Suppressor macrophage (primary cell): ENCODE results near the gene USP22.
"Not testable (repeated sequence)": the region's sequence is repeated elsewhere in the genome, so short reads cannot be mapped to it uniquely, and the experiment has no call there.

Experiments
- DNase-seq, 4 experiments: peaks; one replicate each; pipeline ENCODE4 v3.0.0-alpha.2; 2020 to 2022
- total RNA-seq, 17 experiments: gene quantifications; one replicate each; lab custom pipeline; 2026; ENCODE audit warnings: mixed read lengths in 6 of 17, inconsistent platforms in 3 of 17; lab: John Stamatoyannopoulos, UW

The USP22 gene
- total RNA-seq = 78.4 to 325 (median 243) reads per million in 17 experiments

DNA sequence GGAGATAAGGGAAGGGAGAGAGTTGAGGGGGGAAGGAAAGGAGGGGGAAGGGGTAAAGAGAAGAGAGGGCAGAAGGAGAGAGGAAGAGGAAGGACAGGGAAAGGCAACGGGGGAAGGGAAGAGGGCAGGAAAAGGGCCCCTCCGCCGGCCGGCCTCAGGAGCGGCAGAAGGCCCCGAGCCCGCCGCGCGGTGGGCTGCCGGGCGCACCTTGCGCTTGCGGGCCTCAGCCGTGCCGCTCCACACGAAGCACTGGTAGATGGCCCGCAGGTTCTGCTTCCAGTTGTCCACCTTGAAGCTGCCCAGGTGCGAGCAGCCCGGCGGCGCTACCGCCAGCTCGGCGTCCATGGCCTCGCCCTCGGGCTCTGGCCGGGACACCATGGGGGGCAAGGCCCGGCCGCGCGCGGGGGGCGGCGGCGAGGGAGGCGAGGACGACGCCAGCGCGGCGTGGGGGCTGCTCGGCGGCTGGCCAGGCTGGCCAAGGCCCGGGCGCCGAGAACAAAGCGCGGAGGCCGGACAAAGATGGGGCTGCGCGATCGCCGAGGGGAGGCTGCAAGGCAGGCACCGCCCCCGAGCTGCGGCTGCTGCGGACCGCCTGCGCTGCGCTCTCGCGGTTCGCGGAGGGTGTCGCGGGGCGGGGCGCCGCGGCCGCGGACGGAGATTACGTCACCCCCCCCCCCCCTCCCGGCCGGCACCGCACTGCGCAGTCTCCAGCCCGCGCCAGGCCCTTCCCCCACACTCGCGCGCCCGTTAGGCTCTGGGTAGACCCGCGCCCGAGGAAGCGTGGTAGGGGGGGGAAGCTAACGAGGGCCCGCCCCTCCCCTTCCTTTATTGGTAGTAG is at the start of gene USP22:
Gene USP22, minus strand, starts transcription at position 554 of the 838 bp plus-strand sequence. Its CDS starts 176 bp downstream, at position 378.
- DNase-seq = peak; percentile 50 to 100 (median 98)

DNA sequence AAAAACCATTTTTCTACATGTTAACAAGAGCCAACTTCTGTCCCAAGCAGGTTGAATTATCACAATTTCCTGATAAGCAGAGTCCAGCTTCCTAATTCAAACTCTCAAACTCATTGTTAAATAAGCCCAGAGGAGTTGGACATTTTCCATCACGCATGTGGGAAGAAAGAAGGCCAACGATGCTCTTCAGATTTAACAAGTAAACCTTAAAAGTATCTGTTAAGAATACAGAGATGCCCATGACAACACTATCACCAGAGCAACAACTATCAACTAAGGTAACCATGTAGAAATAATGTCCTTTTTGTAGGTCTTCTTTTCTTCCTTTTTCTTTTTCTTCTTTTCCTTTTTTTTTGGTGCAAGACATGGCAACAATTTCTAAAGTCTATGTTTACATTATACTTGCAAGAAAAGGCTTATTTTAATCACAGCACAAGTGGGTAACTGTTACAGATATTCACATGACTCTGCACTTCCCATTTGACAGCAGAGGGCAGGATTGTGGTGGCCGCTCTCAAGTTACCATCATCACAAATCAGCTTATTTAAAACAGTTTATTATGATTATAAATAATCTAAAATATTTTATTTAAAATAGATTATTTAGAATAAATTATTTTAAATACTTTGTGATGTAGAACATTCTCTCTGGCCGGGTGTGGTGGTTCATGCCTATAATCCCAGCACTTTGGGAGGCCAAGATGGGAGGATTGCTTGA is 48.2 kb upstream of the USP22 start:
- DNase-seq = peak in 3 of 4 experiments; percentile 56 to 63 (median 58)

DNA sequence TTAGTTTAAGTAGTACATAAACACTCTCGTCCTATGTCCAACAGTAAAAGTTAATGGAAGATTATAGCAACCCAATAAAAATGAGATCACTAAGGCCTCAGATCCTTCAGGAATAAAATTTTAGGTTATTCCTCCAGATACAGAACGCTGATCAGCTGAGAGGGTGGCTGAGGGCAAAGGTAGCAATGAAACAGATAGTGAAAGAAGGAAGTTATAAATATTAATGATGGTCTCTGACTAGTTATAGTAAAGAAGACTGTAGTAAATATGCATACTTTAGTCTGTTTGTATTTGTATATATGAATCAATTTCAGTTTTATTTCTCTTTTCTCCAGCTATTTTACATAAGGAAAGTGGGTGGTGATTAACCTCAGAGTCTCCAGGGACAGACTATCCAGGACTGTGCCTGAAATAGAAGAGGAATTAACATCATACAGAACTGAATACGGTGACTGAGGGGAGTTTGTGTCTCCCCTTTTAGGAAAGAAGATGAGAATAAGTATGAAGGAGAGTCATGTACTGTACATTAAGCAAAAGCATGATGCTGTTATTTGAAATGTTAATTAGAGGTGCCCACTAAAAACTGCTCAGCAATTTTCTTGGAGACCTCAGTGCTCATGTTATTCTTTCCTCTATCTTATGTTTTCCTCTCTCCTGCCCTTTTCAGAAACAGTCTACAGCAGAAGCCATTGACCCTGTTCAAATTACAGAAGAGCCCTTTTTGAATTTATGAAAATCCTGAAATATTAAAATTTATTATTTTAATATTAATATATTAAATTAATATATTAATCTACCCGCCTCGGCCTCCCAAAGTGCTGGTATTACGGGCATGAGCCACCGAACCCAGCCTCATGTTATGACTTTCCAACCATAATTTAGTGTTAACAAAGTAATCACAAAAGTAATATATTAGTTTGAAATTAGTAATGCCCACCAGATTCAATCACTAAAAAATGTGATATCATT is 47.4 kb upstream of the USP22 start:
- no peak for DNase-seq

DNA sequence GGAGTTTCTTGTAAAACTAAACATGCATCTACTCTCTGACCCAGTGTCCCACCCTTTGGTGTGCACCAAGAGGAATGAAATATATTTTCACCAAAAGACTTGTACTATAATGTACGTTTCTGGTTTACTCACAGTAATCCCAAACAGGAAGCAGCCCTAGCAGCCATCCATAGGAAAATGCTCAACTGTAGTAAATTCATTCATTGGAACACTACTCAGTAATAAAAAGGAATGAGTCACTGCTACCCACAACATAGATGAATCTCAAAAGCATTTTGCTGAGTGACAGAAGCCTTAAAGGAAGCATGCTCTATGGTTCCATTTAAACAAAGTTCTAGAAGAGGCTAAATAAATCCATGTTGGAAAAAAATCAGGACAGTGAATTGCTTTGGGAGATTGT is 46.3 kb upstream of the USP22 start:
- DNase-seq = peak in 2 of 4 experiments; percentile 11 to 36

DNA sequence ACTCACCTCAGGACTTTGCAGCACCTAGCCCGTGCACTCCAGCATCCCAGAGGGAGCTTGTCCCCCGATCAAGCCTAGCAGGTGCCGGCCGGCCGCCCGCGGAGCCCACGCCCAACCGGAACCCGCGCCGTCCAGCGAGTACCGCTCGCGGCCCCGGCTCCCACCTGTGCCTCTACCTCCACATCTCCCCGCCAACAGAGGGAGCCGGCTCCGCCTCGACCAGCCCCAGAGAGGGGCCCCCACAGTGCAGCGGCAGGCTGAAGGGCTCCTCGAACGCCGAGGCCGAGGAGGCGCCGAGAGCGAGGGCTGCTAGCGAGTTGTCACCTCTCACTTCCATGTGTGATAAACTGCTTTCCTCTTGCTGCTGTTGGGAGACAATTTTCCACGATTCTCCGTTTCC is 42.9 kb upstream of the USP22 start:
- DNase-seq = no peak

DNA sequence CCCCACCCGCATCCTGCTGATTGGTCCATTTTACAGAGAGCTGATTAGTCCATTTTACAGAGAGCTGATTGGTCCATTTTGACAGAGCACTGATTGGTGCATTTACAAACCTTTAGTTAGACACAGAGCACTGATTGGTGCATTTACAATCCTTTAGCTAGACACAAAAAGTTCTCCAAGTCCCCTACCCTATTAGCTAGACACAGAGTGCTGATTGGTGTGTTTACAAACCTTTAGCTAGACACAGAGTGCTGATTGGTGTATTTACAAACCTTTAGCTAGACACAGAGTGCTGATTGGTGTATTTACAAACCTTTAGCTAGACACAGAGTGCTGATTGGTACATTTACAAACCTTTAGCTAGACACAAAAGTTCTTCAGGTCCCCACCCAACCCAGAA is 42.5 kb upstream of the USP22 start:
- not testable (repeated sequence) for DNase-seq

DNA sequence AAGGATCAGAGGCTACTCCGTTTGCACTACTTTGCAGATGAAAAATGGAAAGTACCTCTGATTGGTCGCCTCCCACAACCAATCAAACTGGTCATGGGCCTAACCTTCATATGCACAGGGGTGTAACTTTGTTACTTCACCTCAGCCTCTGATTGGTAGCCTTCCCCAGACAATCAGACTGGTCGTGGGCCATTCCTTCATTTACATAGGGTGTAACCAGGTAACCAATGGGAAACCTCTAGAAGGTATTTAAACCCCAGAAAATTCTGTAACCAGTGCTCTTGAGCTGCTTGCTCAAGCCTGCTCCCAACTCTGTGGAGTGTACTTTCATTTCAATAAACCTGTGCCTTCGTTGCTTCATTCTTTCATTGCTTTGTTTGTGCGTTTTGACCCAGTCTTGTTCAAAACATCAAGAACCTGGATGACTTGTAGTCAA is 39.2 kb upstream of the USP22 start:
- DNase-seq = no peak

DNA sequence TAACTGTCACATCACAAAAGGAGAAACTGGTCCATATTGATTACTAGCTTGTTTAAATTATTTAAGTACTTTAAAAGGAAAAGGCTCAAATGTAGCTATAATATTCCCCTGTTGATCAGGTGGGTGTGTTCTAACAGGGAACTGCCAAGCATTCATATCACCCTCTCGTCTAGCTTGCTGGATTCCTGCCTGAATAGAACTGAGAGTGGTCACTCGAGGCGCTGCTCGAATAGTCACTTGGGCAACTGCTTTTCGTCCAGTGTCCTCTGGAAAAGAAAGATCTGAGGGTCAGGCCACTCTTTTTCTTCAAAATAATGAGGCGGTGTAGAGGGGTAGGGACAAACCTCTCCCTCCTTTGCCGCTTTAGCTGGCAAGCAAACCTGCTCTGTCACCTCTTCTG is 36.4 kb upstream of the USP22 start:
- no peak for DNase-seq

DNA sequence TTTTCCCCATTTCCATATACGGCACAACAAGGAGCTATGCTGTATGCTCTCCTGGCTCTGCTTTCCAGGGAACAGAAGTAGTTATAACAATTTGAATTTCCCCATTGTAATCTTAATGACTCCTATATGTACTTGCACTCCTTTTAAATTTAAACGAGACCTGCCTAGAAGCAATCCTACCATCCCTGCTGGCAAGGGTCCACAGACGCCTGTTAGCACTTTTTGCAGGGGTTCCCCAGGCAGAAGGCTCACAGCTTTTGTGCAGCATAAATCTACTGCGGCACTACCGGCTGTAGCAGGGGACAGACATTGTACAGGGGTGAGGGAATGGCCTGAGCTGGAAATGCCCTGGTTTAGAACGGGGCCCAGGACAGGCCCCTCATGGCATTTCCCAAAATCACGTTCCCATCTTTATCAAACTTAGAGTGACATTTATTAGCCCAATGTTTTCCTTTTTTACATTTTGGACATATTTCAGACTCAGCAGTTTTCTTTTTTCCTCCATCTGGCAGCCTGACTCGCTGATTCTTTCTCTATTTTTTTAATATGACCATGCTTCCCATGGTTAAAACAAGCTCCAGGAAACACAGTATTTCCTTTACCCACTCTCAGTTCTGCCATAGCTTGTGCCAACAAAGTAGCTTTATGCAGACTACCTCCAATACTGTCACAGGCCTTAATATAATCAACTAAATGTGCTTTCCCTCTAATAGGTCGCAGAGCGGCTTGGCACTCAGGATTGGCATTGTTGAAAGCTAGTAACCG is 35.4 kb upstream of the USP22 start:
- no peak for DNase-seq

DNA sequence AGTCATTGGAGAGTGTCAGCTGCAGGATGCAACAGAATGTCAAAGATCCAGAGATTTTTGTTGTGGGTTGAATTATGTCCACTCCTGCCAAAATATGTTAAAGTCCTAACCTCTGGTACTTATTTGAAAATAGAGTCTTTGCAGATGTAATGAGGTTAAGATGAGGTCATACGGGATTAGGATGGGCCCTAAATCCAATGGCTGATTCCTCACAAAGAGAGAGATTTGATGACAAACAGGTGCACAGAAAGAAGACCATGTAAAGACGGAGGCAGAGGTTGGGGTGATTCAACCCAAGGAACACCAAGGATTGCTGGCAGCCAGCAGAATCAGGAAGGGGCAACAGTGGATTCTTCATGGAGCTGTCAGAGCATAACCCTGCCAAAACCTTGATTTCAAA is 34.5 kb upstream of the USP22 start:
- DNase-seq = no peak

DNA sequence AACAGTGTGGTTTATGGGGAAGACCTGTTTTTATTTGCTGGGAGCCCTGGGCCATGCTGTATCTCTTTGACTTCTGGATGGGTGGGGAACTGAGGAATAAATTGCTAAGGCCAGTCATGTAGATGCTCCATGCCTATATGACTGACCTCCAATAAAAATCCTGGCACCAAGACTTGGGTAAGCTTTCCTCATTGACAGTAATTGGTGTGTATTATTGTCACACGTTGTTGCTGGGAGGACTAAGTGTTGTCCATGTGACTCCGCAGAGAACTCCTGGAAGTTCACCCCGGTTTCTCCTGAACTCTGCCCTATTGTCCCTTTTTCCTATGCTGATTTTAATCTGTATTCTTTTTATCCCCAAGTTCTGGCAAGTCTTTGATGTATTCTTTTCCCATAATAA is 33.4 kb upstream of the USP22 start:
- DNase-seq = no peak

DNA sequence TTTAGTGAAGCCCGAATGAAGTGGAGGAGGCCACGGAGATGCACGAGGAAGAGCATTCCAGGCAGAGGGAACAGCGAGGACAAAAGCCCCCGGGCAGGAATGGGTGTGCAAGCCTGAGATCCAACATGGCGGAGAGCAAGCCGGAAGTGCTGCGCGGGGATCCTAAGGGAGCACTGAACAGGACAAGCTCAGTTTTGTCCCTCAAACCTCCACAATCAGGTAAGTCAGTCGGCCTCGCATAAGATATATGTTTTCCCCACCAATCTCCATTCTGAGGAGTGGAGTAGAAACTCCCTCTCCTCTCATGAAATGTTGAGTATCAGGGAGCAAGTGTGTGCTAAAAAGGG is 32.9 kb upstream of the USP22 start:
- no peak for DNase-seq

DNA sequence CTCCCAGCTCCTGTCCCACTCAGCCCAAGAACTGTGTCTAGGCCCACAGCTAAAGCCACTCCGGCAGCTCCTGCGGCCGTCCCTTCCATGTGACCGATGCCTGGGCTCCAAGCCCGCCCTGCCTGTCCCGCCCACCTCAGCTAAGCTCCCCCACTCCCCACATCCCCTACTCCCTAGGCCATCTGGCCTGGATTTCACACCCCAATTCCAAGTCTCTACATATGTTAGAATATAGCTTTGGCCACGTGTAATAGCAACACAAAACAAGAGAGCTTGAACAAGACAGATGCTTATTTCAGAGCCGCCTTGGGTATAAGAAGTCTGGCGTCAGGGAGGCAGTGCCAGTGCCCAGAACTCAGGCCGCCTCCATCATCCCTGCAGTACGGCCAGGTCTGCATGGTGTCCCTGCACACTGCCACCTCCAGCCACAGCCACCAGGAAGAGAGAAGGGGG is 30.0 kb upstream of the USP22 start:
- no peak for DNase-seq

DNA sequence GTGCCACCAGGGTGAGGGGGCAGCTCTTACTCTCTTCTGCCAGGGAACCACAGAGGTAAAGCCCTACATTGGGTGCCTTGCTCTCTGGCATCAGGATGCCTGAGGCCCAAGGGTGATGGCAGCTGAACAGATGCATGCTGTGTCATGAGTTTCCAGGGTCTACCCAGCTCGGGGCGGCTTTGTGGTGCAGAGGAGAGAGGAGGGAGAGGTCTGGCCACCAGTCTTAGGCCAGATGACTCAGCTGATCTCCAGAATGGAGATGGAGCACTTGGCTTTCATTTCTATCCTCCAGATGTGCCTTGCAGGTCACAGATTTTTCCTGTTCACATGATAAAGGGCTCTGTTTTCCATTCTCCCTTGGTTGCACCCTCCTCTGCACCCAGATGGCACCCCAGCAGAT is 23.6 kb upstream of the USP22 start:
- DNase-seq = no peak

DNA sequence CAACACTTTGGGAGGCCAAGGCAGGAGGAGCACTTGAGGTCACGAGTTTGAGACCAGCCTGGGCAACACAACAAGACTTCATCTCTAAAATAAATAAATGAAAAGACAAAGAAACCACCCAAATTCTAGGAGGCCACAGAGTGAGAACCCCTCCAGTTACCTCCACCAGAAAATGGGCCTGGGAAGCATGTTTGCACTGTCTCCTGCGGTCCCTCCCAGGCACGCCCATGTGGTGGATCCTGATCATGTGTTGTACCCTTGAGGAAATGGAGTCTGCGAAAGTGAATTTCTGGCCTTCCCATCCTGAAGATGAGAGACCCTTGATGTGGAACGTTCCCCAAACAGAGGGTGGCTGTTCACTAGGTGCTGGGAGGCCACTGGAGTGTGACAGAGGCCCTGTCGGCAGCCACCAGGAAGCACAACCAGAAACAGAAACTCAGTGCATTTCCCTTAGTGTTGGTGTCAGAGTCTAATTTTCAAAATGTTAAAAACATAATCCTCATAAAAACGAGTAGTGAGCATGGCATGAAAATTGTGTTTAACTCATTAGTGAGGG is 19.2 kb upstream of the USP22 start:
- no peak for DNase-seq

DNA sequence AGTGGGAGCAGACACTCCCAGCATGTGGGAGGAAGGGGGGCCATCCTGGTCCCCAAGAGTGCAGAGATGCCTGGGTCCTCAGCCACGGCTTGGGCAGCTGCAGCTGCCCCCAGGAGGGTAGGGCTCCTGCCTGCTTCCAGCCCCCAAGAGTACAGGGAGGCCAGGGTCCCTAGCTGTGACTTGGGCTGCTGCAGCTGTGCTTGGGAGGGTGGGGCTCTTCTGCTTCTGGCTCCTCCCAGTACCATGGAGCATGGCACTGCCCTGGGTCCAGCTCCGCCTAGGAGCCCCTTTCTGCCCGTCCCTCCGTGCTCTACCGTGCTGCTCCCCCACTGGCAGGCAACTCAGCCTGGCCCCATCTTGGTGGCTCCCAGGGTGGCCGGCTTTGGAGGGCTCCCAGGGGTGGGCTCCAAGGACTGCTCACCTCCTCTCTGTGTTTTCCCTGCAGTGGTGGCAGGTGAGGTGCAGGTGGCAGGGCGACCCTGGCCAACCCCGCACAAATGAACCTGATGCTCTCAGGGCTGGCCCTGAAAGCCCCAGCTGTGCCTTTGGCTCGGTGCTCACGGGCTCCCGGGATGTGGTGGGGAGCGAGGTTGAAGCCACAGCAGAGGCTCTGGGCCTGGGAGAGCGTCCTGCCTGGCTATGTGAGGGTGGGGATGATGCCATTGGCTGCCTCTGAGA is 18.5 kb upstream of the USP22 start:
- DNase-seq = no peak

DNA sequence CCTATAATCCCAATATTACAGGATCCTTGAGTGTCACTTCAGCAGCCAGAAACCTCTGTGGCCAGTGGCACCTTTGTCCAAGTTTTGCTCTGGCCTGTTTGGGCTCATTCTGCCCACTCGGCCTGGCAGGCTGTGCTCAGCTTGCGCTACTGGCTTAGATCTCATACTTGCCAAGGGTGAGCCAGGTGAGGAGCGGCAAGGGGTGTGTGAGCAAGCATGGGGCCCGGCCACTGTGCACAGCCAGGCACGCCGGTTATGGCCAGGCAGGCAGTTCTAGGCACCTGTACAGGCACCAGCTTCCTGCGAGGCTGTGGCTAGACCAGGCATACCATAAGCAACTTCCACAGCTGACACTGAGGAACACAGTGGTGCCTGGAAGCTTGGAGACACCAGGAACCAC is 16.9 kb upstream of the USP22 start:
- DNase-seq = no peak

DNA sequence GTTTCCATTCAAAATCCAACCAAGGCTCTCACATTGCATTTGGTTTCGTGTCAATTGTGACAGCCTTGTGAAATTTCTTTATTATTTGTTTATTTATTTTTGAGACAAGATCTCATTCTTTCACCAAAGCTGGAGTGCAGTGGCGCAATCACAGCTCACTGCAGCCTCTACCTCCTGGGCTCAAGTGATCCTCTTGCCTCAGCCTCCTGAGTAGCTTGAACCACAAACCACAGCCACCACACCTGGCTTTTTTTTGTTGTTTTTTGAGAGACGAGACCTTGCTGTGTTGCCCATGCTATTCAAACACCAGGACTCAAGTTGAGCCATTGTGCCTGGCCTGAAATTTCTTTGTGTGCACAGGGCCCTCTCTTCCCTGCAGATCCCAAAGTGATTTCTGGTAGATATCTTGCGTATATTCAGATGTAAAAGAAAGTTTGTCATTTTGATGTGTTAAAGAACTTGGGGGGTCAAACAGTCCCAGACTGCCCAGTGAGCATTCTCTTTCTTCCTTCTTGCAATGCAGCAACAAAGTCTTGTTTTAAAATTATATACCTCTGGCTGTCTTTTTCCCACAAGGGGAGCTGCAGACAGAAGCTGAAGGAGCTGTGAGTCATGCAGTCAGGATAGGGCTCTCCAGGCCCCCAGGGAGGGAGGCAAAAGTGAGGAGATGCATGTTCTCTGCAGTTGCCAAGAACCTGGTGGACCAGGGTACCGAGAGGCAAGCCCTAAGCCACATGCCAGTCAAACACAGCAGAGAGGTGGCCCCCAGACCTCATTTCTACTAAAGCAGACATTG is 15.5 kb upstream of the USP22 start:
- no peak for DNase-seq

DNA sequence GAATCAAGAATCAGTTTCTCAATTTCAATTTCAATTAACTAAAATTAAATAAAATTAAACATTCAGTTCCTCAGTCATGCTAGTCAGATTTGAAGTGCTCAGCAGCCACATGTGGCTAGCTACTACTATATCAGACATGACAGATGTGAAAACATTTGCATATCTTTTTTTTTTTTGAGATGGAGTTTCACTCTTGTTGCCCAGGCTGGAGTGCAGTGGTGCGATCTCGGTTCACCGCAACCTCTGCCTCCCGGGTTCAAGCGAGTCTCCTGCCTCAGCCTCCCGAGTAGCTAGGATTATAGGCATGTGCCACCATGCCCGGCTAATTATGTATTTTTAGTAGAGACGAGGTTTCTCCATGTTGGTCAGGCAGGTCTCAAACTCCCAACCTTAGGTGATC is 10.2 kb upstream of the USP22 start:
- not testable (repeated sequence) for DNase-seq

DNA sequence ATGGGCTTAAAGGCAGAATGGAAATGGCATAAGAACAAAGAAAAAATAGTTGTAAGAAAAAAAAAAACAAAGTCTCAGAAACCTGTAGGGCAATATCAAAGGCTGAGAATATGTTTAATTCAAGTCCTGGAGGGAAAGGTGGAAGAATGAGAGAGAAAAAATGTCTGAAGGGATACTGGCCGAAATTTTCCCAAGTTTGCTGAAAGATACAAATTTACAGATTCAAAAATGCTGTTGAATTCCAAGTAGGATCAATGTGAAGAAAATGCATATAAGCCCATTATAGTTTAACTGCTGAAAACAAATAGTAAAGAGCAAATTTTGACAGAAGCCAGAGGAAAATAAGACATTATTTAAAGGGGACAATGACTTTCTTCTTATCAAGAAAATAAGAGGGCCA is 6.6 kb upstream of the USP22 start:
- DNase-seq = no peak
